ENCODE measurements around the gene VMP1.

DNA sequence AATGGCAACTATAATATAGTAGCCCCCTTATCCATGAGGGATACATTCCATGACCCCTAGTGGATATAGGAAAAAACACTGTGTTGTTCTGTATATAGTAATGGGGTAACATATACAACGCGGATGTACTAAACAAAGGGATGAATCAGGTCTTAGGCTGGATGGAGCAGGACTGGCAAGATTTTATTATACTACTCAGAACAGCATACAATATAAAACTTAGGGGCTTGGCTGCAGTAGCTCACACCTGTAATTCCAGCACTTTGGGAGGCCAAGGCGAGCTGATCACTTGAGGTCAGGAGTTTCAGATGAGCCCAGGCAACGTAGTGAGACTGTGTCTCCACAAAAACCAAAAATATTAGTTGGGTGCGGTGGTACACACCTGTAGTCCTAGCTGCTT lies 26.8 kb downstream of the VMP1 start:
- TF ChIP-seq CTCF (tag by site-specific recombination; IDR thresholded peaks at IDR 0.05) (no peak), ZNF335 (tag by site-specific recombination; conservative IDR thresholded peaks at IDR 0.05) (no peak), ZNF501 (tag by site-specific recombination; IDR thresholded peaks at IDR 0.05) (no peak), ZNF121 (tag by site-specific recombination; IDR thresholded peaks at IDR 0.05) (no peak), ZNF292 (tag by site-specific recombination; IDR thresholded peaks at IDR 0.05; ENCODE audit: borderline replicate concordance, low read depth) (no peak), ZNF175 (tag by site-specific recombination; IDR thresholded peaks at IDR 0.05) (no peak), PRDM1 (tag by site-specific recombination; IDR thresholded peaks at IDR 0.05) (no peak), ZFP37 (tag by site-specific recombination; IDR thresholded peaks at IDR 0.05) (no peak)
- TF ChIP-seq, protein P1, sequence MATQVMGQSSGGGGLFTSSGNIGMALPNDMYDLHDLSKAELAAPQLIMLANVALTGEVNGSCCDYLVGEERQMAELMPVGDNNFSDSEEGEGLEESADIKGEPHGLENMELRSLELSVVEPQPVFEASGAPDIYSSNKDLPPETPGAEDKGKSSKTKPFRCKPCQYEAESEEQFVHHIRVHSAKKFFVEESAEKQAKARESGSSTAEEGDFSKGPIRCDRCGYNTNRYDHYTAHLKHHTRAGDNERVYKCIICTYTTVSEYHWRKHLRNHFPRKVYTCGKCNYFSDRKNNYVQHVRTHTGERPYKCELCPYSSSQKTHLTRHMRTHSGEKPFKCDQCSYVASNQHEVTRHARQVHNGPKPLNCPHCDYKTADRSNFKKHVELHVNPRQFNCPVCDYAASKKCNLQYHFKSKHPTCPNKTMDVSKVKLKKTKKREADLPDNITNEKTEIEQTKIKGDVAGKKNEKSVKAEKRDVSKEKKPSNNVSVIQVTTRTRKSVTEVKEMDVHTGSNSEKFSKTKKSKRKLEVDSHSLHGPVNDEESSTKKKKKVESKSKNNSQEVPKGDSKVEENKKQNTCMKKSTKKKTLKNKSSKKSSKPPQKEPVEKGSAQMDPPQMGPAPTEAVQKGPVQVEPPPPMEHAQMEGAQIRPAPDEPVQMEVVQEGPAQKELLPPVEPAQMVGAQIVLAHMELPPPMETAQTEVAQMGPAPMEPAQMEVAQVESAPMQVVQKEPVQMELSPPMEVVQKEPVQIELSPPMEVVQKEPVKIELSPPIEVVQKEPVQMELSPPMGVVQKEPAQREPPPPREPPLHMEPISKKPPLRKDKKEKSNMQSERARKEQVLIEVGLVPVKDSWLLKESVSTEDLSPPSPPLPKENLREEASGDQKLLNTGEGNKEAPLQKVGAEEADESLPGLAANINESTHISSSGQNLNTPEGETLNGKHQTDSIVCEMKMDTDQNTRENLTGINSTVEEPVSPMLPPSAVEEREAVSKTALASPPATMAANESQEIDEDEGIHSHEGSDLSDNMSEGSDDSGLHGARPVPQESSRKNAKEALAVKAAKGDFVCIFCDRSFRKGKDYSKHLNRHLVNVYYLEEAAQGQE (tag by site-specific recombination; IDR thresholded peaks at IDR 0.05): no peak
- TF ChIP-seq, protein P2, sequence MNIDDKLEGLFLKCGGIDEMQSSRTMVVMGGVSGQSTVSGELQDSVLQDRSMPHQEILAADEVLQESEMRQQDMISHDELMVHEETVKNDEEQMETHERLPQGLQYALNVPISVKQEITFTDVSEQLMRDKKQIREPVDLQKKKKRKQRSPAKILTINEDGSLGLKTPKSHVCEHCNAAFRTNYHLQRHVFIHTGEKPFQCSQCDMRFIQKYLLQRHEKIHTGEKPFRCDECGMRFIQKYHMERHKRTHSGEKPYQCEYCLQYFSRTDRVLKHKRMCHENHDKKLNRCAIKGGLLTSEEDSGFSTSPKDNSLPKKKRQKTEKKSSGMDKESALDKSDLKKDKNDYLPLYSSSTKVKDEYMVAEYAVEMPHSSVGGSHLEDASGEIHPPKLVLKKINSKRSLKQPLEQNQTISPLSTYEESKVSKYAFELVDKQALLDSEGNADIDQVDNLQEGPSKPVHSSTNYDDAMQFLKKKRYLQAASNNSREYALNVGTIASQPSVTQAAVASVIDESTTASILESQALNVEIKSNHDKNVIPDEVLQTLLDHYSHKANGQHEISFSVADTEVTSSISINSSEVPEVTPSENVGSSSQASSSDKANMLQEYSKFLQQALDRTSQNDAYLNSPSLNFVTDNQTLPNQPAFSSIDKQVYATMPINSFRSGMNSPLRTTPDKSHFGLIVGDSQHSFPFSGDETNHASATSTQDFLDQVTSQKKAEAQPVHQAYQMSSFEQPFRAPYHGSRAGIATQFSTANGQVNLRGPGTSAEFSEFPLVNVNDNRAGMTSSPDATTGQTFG (tag by site-specific recombination; IDR thresholded peaks at IDR 0.05; ENCODE audit: borderline replicate concordance): no peak
- TF ChIP-seq, protein P3, sequence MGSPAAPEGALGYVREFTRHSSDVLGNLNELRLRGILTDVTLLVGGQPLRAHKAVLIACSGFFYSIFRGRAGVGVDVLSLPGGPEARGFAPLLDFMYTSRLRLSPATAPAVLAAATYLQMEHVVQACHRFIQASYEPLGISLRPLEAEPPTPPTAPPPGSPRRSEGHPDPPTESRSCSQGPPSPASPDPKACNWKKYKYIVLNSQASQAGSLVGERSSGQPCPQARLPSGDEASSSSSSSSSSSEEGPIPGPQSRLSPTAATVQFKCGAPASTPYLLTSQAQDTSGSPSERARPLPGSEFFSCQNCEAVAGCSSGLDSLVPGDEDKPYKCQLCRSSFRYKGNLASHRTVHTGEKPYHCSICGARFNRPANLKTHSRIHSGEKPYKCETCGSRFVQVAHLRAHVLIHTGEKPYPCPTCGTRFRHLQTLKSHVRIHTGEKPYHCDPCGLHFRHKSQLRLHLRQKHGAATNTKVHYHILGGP (tag by site-specific recombination; IDR thresholded peaks at IDR 0.05): no peak
